ENCODE data around the gene ATR. TPM values are rescaled to one million over a fixed set of nuclear protein-coding genes. Genes with fewer than 3 reads are reported as not detected.
"Not testable (repeated sequence)": the region's sequence is repeated elsewhere in the genome, so short reads cannot be mapped to it uniquely, and the experiment has no call there.

Gene ATR
- total RNA-seq, 4 donors from 2014 or later: 15.0 to 36.0 (median 15.9) TPM

DNA sequence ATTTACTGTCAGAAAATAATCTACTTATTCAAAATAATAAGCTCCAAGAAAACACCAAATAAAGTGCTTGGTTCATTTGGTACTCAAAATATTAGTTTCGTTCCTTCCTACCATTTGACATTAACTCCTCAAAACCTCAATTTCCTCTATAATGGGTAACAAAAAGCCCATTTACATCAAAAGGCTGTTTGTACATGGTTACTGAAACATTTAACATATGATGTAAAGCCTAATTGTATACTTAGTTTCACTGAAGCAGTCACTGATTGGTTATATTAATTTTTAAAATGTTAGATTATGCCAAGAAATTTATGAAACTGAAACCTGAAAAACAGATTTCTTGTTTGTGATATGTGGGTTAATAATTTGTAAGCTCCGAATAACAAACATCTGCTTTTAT, 145.4 kb downstream of the ATR start:
- H3K4me3 ChIP-seq: no peak overlapping the region
- H3K27ac ChIP-seq: no peak overlapping the region
- DNase-seq (ENCODE audit: low spot score in 2 of 2): no peak
- no peaks in the 10 kb centered on the region for H3K9me3 ChIP-seq
- H3K36me3 ChIP-seq: peaks cover 40% of the 10 kb centered on the region
- TF ChIP-seq POLR2AphosphoS5 (IDR thresholded peaks at IDR 0.05) (no peak), POLR2A (IDR thresholded peaks at IDR 0.05) (no peak), EP300 (IDR thresholded peaks at IDR 0.05) (no peak)
- TF ChIP-seq, protein P1, sequence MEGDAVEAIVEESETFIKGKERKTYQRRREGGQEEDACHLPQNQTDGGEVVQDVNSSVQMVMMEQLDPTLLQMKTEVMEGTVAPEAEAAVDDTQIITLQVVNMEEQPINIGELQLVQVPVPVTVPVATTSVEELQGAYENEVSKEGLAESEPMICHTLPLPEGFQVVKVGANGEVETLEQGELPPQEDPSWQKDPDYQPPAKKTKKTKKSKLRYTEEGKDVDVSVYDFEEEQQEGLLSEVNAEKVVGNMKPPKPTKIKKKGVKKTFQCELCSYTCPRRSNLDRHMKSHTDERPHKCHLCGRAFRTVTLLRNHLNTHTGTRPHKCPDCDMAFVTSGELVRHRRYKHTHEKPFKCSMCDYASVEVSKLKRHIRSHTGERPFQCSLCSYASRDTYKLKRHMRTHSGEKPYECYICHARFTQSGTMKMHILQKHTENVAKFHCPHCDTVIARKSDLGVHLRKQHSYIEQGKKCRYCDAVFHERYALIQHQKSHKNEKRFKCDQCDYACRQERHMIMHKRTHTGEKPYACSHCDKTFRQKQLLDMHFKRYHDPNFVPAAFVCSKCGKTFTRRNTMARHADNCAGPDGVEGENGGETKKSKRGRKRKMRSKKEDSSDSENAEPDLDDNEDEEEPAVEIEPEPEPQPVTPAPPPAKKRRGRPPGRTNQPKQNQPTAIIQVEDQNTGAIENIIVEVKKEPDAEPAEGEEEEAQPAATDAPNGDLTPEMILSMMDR (IDR thresholded peaks at IDR 0.05): no peak
- peaks cover 5% of the 10 kb centered on the region for H3K4me1 ChIP-seq
- WGBS: 74% methylated on average over 2 of the region's 2 CpGs
- H3K27me3 ChIP-seq: no peaks in the 10 kb centered on the region

DNA sequence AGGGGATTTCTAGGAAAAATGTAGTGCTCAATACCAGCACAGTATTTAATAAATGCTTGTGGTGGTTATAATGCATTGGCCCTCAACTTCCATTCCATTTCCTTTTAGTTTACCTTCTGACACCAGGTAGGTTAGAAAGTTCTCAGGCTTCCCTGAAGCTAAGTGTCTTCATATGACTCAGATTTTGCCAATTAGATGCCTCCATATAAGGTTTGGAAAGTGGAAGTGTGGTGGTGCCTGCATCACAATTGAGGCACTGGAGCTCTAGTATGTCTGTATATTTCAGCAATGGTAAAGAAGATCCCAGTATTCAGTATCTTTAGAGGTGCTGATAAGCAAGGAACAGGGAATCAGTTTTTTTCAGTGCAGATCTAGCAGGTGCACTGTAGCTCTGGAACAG, 149.0 kb downstream of the ATR start:
- TF ChIP-seq, protein P1 (IDR thresholded peaks at IDR 0.05): no peak
- TF ChIP-seq POLR2A (IDR thresholded peaks at IDR 0.05) (no peak), POLR2AphosphoS5 (IDR thresholded peaks at IDR 0.05) (no peak), EP300 (IDR thresholded peaks at IDR 0.05) (no peak)
- Histone ChIP-seq H3K4me1 (no peaks in the 10 kb centered on the region), H3K27ac (no peak overlapping the region), H3K36me3 (peaks cover 46% of the 10 kb centered on the region), H3K27me3 (no peaks in the 10 kb centered on the region), H3K9me3 (no peaks in the 10 kb centered on the region), H3K4me3 (no peak overlapping the region)
- no peak for DNase-seq (ENCODE audit: low spot score in 2 of 2)

DNA sequence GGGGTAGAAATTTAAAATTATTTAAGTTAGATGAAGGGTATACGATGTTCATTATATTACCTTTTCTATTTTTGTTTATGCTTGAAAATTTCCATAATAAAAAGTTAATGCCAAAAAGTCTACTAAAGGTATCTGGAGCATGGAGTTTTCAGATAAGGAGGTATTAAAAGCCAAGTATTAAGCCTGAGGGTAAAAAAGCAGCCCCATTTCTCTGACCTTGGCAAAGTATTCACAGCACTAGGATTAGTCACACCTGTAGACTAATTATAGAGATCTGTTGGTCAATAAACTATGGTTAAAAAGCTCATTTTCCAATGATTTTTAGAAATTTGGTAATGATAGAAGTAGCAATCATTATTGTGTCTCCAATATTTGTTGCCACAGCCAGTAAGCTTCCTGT, 153.8 kb downstream of the ATR start:
- TF ChIP-seq, protein P1 (IDR thresholded peaks at IDR 0.05): no peak
- TF ChIP-seq POLR2AphosphoS5 (IDR thresholded peaks at IDR 0.05): no peak
- TF ChIP-seq POLR2A (IDR thresholded peaks at IDR 0.05): no peak
- TF ChIP-seq EP300 (IDR thresholded peaks at IDR 0.05): no peak
- no peak for DNase-seq (ENCODE audit: low spot score in 2 of 2)
- WGBS: 60% methylated on average over 1 of the region's 1 CpG
- Histone ChIP-seq H3K36me3 (peaks cover 60% of the 10 kb centered on the region), H3K27ac (no peak overlapping the region), H3K9me3 (no peaks in the 10 kb centered on the region), H3K4me1 (no peaks in the 10 kb centered on the region), H3K4me3 (no peak overlapping the region), H3K27me3 (no peaks in the 10 kb centered on the region)

DNA sequence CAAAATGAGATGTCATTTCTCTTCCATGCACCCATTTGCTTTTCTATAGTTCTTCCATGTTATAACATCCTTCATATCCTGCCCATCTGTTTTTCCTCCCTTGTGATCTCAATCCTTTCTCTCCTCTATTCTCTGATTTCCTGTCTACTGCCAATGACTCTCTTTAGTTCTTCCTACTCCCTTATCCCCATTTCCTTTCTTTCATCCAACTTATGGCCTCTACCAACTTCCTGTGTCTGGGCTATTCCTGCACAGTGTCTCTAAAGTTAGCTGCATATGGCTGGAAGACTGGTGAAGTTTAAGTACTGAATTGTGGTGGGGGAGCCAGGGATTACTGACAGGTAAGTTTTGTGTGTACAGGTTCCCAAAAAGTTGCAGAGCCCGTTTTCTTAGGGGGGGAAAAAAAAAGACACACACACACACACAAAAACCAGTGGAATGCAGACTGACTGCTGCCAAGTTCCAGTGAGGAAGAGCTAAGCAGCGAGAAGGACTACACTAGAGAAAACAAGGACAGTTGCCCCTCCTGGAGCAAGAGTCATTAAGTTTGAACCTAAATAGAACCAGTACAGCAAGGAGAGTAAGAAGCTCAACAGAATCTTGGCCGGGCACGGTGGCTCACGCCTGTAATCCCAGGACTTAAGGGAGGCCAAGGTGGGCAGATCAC, 159.5 kb downstream of the ATR start:
- Histone ChIP-seq H3K4me3 (no peak overlapping the region), H3K27me3 (no peaks in the 10 kb centered on the region), H3K9me3 (no peaks in the 10 kb centered on the region), H3K36me3 (peaks cover 80% of the 10 kb centered on the region), H3K27ac (no peak overlapping the region), H3K4me1 (no peaks in the 10 kb centered on the region)
- WGBS: 91% methylated on average over 5 of the region's 5 CpGs
- DNase-seq (ENCODE audit: low spot score in 2 of 2): no peak
- TF ChIP-seq, protein P1 (IDR thresholded peaks at IDR 0.05): no peak
- TF ChIP-seq EP300 (IDR thresholded peaks at IDR 0.05) (no peak), POLR2AphosphoS5 (IDR thresholded peaks at IDR 0.05) (no peak), POLR2A (IDR thresholded peaks at IDR 0.05) (no peak)

DNA sequence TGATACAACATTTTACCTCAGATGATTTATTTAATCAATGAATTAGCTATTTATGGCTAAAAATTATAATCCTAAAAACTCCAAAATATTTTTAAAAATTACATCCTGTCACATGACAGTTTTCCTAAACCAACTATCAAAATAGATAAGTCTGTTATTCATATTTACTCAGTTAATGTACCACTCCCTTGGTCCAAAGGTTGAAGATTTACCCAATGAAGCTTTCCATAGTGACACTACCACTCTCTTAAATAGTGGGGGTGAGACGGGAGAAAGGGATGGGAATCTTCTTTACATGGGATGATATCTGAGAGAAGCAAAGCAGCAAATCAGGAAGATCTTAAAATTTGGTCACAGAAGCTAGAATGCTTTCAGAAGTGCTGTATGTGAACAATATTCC, 161.2 kb downstream of the ATR start:
- H3K4me1 ChIP-seq: no peaks in the 10 kb centered on the region
- no peaks in the 10 kb centered on the region for H3K9me3 ChIP-seq
- TF ChIP-seq, protein P1 (IDR thresholded peaks at IDR 0.05): no peak
- TF ChIP-seq POLR2AphosphoS5 (IDR thresholded peaks at IDR 0.05) (no peak), POLR2A (IDR thresholded peaks at IDR 0.05) (no peak), EP300 (IDR thresholded peaks at IDR 0.05) (no peak)
- H3K4me3 ChIP-seq: no peak overlapping the region
- peaks cover 83% of the 10 kb centered on the region for H3K36me3 ChIP-seq
- DNase-seq (ENCODE audit: low spot score in 2 of 2): no peak
- no peak overlapping the region for H3K27ac ChIP-seq
- no peaks in the 10 kb centered on the region for H3K27me3 ChIP-seq
- 94% methylated on average over 1 of the region's 1 CpG for WGBS

DNA sequence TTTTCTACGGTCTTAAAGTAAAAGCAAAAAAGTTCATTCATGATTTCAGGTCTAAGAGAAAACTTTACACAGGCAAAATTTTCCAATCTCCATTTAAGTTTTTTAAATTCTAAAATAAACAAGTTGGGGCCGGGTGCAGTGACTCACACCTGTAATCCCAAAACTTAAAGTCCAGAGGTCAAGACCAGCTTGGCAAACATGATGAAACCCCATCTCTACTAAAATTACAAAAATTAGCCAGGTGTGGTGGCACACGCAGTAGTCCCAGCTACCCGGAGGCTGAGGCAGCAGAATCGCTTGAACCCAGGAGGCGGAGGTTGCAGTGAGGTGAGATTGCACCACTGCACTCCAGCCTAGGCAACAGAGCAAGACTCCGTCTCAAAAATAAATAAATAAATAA, 178.0 kb downstream of the ATR start:
- H3K4me3 ChIP-seq; H3K4me1 ChIP-seq; H3K9me3 ChIP-seq; DNase-seq (ENCODE audit: low spot score in 2 of 2); H3K27me3 ChIP-seq; H3K27ac ChIP-seq: not testable (repeated sequence)
- WGBS: 94% methylated on average over 7 of the region's 7 CpGs
- H3K36me3 ChIP-seq: peaks cover 78% of the 10 kb centered on the region
